Mesodermal cell (in vitro differentiated cells): Measurements from ENCODE around the gene TMF1. TPM values are rescaled to one million over a fixed set of nuclear protein-coding genes. Genes with fewer than 3 reads are reported as not detected.

ENCODE experiments used
- H3K27ac ChIP-seq: 2 replicates; pipeline ENCODE4 v1.7.0; 2013; ENCODE audit warnings: mild to moderate bottlenecking, low read depth, low read length, moderate library complexity; ENCODE audit not compliant: severe bottlenecking
- H3K36me3 ChIP-seq: 2 replicates; pipeline ENCODE4 v1.7.1; 2013; ENCODE audit warnings: mild to moderate bottlenecking, low read length, moderate library complexity; ENCODE audit not compliant: control insufficient read depth, insufficient read depth
- H3K4me1 ChIP-seq: one replicate; pipeline ENCODE4 v1.7.1; 2013; ENCODE audit warnings: mild to moderate bottlenecking, low read length; ENCODE audit not compliant: insufficient read depth, control insufficient read depth, poor library complexity, severe bottlenecking
- H3K4me3 ChIP-seq: 2 replicates; pipeline ENCODE4 v1.7.0; 2013; ENCODE audit warnings: low read length, control low read depth, mild to moderate bottlenecking; ENCODE audit not compliant: insufficient read depth, poor library complexity, severe bottlenecking; ENCODE audit errors: extremely low read depth
- H3K9me3 ChIP-seq: 2 replicates; pipeline ENCODE4 v1.7.1; 2013; ENCODE audit warnings: mild to moderate bottlenecking, low read length, moderate library complexity; ENCODE audit not compliant: control insufficient read depth
- WGBS, 2 experiments: methylation state at CpG; one replicate each; pipeline ENCODE4 v1.1.5; 2013; ENCODE audit warnings: missing lambda C conversion rate in 2 of 2; ENCODE audit not compliant: insufficient coverage in 2 of 2; 5-methylcytosine and 5-hydroxymethylcytosine counted together
- polyA plus RNA-seq, 2 experiments: library from polyadenylated mRNA; stranded (reverse); fragments of 50-300 nt; gene quantifications; one replicate each; pipeline ENCODE4 v1.2.3, GENCODE V29; 2013

TMF1 gene, protein sequence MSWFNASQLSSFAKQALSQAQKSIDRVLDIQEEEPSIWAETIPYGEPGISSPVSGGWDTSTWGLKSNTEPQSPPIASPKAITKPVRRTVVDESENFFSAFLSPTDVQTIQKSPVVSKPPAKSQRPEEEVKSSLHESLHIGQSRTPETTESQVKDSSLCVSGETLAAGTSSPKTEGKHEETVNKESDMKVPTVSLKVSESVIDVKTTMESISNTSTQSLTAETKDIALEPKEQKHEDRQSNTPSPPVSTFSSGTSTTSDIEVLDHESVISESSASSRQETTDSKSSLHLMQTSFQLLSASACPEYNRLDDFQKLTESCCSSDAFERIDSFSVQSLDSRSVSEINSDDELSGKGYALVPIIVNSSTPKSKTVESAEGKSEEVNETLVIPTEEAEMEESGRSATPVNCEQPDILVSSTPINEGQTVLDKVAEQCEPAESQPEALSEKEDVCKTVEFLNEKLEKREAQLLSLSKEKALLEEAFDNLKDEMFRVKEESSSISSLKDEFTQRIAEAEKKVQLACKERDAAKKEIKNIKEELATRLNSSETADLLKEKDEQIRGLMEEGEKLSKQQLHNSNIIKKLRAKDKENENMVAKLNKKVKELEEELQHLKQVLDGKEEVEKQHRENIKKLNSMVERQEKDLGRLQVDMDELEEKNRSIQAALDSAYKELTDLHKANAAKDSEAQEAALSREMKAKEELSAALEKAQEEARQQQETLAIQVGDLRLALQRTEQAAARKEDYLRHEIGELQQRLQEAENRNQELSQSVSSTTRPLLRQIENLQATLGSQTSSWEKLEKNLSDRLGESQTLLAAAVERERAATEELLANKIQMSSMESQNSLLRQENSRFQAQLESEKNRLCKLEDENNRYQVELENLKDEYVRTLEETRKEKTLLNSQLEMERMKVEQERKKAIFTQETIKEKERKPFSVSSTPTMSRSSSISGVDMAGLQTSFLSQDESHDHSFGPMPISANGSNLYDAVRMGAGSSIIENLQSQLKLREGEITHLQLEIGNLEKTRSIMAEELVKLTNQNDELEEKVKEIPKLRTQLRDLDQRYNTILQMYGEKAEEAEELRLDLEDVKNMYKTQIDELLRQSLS
- 35.0 TPM for polyA plus RNA-seq (2013, experiment 1 of 2)
- polyA plus RNA-seq (2013, experiment 2 of 2): 44.1 TPM

DNA sequence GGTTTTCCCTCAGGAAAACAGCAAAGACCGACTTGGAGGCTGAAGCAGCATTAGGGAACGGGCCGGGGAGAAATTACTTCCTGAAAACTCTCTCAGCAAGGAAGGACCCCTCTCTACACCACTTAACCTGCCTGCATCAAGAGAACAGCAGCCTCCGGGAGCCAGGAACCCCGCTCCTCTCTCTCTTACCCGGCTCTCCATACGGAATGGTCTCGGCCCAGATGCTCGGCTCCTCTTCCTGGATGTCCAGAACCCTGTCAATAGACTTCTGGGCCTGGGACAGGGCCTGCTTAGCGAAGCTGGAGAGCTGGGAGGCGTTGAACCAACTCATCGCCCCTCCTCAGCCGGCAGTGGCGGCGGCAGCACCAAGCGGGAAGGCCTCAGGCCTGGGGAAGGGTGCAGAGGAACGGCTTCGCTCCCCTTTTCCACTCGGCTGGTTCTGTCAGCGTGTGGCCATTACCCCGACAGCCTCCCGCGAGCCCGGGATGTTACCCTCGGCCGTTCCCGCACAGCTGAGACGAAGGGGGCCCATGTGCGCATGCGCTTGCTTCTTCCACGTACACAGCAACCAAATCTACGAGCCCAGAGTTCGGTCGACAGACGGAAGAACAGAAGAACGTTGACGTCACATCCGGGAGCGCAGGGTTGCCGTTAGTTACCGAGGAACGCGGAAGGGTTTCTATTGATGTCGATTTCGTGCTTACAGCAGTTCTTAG is at the start of gene TMF1:
Gene TMF1 (minus strand): TSS at position 578 of the 716 bp plus-strand sequence. CDS start 247 bp downstream, at position 331.
- H3K27ac ChIP-seq: peak within 1 kb of the TSS; percentile 97
- no peaks in the 10 kb centered on the region for H3K9me3 ChIP-seq
- WGBS, 2 experiments: 0% methylated on average over 31 to 41 of the region's 45 CpGs
- peaks cover 46% of the 10 kb centered on the region for H3K36me3 ChIP-seq
- no peaks in the 10 kb centered on the region for H3K4me1 ChIP-seq
- H3K4me3 ChIP-seq: peak within 1 kb of the TSS; percentile 94

DNA sequence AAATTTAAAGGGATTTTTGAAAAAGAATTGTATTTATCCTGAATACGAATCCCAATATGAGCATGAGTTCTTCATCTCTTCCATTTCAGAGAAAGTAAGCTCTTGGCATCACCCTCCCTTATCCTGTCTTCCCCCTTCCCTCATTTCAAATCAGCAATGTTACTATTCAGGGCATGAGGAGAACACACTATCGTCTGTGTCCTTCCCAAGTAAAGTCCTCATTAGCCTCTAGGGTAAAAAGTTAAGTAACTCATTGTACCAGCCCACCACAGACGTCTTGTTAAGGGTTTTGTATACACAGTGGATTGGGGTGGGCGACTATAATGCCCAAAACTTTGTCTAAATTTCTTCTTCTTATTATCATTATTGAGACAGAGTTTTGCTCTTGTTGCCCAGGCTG is 47.4 kb upstream of the TMF1 start:
- no peaks in the 10 kb centered on the region for H3K9me3 ChIP-seq
- peaks cover 23% of the 10 kb centered on the region for H3K4me1 ChIP-seq
- peaks cover 56% of the 10 kb centered on the region for H3K36me3 ChIP-seq
- 92 to 100% methylated on average over 1 to 2 of the region's 4 CpGs for WGBS, 2 experiments
- H3K4me3 ChIP-seq: no peak overlapping the region
- no peak overlapping the region for H3K27ac ChIP-seq

DNA sequence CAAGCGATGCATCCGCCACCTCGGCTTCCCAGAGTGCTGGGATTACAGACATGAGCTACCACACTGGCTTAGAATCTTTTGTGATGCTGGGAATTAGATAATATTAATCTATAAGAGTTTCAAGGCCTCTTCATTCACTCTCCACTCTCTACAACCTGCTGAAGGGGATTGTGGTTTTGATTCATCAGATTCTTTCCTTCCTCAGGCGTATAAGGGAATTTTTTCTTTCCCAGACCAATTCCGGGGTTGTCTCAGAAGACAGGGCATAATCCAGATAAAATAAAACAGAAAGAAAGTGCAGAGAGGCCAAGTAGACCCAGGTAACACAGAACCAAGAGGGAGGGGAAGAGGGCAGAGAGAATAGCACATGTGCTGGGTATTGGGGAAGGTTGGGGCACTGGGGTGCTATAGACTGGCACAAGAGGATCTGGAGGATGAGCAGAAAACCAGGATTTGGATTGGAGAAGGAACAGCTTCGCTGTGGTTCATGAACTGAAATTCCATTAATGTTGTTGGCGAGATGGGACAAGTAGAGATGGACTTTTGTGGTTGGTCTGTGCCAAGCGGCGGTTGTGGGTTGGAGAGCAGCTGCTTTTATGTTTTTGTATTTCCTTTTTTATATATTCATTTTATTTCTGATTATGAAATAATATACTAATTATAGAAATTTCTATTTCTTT is 45.4 kb upstream of the TMF1 start:
- WGBS, 2 experiments: 80 to 100% methylated on average over 1 of the region's 9 CpGs
- H3K9me3 ChIP-seq: no peaks in the 10 kb centered on the region
- H3K4me3 ChIP-seq: no peak overlapping the region
- peaks cover 39% of the 10 kb centered on the region for H3K36me3 ChIP-seq
- peaks cover 40% of the 10 kb centered on the region for H3K4me1 ChIP-seq
- H3K27ac ChIP-seq: no peak overlapping the region

DNA sequence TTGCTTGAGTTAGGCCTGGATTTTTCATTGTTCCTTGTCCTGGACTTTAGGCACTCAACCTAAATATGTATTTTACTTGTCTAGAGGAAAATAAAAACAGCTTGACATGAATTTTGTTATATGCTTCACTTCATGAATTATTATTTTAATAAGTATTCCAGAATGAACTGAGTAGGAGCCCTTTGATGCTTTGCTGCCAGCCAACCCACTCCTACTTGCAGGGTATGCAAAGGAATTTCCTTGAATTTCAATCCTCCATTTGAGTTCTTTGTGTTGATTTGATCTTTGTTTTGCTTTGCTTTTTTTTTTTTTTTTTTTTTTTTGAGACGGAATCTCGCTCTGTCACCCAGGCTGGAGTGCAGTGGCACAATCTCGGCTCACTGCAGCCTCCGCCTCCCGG is 44.2 kb upstream of the TMF1 start:
- Histone ChIP-seq H3K9me3 (no peaks in the 10 kb centered on the region), H3K27ac (no peak overlapping the region), H3K4me3 (no peak overlapping the region), H3K4me1 (peaks cover 40% of the 10 kb centered on the region), H3K36me3 (peaks cover 27% of the 10 kb centered on the region)
- WGBS, 2 experiments: no CpG with 5 or more reads among the region's 5 CpGs

DNA sequence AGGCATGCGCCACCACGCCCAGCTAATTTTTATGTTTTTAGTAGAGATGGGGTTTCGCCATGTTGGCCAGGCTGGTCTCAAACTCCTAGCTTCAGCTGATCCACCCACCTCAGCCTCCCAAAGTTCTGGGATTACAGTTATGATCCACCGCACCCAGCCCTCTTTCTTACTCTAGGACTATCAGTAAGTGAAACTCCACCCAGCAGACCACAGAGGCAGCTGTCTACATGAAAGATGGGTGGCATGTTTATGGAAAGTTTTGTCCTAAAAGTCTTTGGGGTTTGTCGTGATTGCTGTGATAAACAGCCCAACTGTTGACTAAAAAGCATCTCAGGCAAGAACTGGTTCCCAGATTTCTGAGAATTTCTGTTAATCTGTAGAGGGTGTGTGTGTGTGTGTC is 43.5 kb upstream of the TMF1 start:
- Histone ChIP-seq H3K36me3 (peaks cover 29% of the 10 kb centered on the region), H3K9me3 (no peaks in the 10 kb centered on the region), H3K4me1 (peaks cover 45% of the 10 kb centered on the region), H3K27ac (no peak overlapping the region), H3K4me3 (no peak overlapping the region)
- WGBS, 2 experiments: 83 to 94% methylated on average over 2 of the region's 5 CpGs

DNA sequence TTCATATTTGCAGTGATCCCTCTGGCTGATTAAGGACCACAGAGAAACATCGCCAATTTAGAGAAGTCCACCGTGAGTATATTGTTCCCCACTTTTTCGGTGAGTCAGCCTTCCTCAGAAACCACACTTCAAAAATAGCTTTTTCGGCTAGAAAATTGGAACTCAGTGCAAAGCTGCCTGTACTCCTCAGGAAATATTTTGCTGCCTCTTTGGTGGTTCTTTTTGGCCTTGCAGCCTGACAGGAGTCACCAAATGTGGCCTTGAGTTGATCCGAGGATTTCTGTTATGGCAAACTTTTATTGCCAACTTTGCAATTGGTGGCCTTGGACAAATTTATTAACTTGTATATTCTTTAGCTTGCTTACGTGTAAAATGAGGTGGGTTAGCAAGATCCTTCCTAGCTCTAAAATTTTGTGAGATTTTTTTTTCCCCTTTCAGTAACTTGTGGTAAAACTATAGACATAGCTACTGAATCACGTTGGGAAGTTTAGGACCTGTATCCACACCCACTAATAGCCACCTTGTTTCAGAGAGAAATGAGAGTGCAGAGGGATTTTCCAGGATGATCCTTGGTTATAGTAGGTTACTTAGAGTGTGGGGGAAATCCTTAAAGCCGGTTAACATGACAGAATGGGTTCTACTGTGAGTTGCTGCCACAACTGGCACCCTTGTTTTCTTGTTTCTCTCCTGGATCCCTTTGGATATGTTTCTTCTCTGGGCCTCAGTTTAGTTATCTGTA is 42.5 kb upstream of the TMF1 start:
- Histone ChIP-seq H3K36me3 (peaks cover 24% of the 10 kb centered on the region), H3K27ac (peak overlapping the region; percentile 0), H3K4me1 (peaks cover 55% of the 10 kb centered on the region), H3K4me3 (no peak overlapping the region), H3K9me3 (no peaks in the 10 kb centered on the region)
- WGBS, 2 experiments: 93 to 94% methylated on average over 5 of the region's 8 CpGs

DNA sequence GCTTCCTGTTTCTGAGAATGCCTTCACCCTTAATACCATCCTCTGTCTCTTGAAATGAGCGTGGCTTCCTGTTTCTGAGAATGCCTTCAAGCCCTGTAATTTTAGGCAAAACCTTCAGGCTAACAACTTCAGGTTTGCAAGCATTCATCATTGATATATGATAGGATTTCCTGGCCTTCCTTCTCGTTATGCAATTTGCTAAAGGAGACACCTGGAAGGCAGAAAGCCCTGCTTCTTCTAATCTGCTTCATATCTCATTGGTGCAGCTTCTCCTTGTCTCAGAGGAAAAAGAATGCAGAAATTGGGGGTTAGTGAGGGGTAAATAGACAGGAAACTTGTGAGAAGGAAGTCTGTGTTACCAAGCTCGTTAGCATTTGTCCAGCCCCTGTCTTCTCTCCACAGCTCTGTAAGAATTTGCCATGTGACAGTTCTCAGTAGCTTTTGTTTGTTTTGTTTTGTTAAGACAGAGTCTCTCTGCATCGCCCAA is 39.9 kb upstream of the TMF1 start:
- peaks cover 20% of the 10 kb centered on the region for H3K36me3 ChIP-seq
- peak overlapping the region; percentile 92 for H3K27ac ChIP-seq
- H3K4me3 ChIP-seq: no peak overlapping the region
- WGBS, 2 experiments: 50 to 54% methylated on average over 2 to 3 of the region's 4 CpGs
- no peaks in the 10 kb centered on the region for H3K9me3 ChIP-seq
- peaks cover 77% of the 10 kb centered on the region for H3K4me1 ChIP-seq

DNA sequence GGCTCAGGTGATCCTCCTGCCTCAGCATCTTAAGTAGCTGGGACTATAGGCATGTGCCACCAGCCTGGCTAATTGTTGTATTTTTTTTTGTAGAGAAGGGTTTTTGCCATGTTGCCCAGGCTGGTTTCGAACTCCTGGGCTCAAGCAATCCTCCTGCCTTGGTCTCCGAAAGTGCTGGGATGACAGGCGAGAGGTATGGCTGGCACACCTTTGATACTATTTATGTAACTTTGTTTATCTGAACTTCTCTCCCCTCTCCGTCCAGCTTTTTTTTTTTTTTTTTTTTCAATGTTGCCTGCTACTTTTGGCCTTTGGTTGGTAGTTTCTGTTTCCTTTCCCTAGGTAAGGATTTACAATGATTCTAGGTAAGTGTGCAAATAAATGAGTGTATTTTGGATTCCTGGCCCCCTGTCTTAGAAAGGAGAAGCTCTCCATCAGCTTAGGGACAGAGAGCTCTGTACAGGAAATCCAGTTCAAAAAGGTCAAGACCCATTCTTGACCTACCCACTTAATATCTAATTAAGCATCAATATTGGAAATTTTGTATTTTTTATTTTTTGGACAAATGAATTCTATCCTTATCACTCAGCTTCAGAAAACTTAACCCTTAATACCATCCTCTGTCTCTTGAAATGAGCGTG is 39.4 kb upstream of the TMF1 start:
- Histone ChIP-seq H3K4me3 (no peak overlapping the region), H3K36me3 (peaks cover 20% of the 10 kb centered on the region), H3K27ac (peak overlapping the region; percentile 92), H3K9me3 (no peaks in the 10 kb centered on the region), H3K4me1 (peaks cover 82% of the 10 kb centered on the region)
- WGBS, 2 experiments: 73 to 83% methylated on average over 1 of the region's 5 CpGs

DNA sequence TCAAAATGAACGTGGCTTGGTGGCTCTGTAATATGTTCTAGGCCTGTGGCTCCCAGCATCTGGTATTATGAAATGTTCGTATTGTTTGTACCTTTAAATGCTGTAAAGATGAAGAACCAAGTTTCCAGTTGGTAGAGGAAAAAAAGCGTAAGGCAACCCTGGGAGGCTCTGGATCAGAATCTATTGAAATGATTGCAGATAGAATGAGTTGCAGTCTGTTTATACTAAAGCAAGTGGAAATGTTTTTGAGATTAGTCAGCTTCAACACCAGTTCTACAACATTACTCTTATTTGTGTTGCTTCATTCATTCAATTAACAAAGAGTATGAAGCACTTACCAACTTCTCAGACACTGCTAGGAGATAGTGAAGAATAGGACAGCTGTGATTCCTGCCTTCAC is 37.9 kb upstream of the TMF1 start:
- no peaks in the 10 kb centered on the region for H3K9me3 ChIP-seq
- 69 to 79% methylated on average over 3 of the region's 3 CpGs for WGBS, 2 experiments
- H3K36me3 ChIP-seq: peaks cover 12% of the 10 kb centered on the region
- peak overlapping the region; percentile 2 for H3K27ac ChIP-seq
- peaks cover 85% of the 10 kb centered on the region for H3K4me1 ChIP-seq
- no peak overlapping the region for H3K4me3 ChIP-seq
